Astrocyte (in vitro differentiated cells and primary cell): ENCODE measurements around the gene HBS1L.

ENCODE experiments used
- EZH2 ChIP-seq: IDR thresholded peaks from 2 replicates; pipeline ENCODE4 v1.6.1; 2012; ENCODE audit warnings: mild to moderate bottlenecking, low read length, inconsistent platforms; ENCODE audit not compliant: insufficient read depth
- TF ChIP-seq, protein P1 (sequence below): IDR thresholded peaks from 2 replicates; pipeline ENCODE4 v1.5.1; 2011; ENCODE audit warnings: low read depth, mild to moderate bottlenecking, inconsistent platforms, low read length, moderate library complexity; ENCODE audit not compliant: insufficient read depth

DNA sequence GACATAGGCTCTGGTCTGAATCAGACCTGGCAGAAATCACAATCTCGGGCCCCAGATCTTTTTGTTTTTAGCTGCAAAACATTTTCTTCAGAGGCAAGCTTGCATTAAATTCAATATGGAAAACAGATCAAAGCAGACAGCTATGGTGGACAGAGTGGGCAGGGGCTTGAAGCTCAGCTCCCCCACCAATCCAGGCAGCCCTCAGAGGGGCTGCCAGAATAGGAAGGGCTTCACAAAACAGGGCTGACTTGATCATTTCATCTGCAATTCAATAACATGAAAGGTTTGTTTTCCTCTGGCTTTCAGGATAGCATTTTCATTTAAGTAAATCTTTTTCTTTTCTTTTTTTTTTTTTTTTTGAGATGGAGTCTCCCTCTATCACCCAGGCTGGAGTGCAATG, 55.5 kb downstream of the HBS1L start:
- TF ChIP-seq, protein P1, sequence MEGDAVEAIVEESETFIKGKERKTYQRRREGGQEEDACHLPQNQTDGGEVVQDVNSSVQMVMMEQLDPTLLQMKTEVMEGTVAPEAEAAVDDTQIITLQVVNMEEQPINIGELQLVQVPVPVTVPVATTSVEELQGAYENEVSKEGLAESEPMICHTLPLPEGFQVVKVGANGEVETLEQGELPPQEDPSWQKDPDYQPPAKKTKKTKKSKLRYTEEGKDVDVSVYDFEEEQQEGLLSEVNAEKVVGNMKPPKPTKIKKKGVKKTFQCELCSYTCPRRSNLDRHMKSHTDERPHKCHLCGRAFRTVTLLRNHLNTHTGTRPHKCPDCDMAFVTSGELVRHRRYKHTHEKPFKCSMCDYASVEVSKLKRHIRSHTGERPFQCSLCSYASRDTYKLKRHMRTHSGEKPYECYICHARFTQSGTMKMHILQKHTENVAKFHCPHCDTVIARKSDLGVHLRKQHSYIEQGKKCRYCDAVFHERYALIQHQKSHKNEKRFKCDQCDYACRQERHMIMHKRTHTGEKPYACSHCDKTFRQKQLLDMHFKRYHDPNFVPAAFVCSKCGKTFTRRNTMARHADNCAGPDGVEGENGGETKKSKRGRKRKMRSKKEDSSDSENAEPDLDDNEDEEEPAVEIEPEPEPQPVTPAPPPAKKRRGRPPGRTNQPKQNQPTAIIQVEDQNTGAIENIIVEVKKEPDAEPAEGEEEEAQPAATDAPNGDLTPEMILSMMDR: no peak
- no peak for TF ChIP-seq EZH2
